WTC11 (cell line): ENCODE data around the gene USP37.

Source experiments
- AR ChIP-seq: fragments of 250-450 bp; sonication (Bioruptor Pico); IDR thresholded peaks from 2 replicates; pipeline ENCODE4 v1.9.0; 2021; ENCODE audit warnings: mild to moderate bottlenecking
- ATF2 ChIP-seq: sonication (generic); formaldehyde crosslinking; IDR thresholded peaks from 2 replicates; pipeline ENCODE4 v1.8.1; 2022; ENCODE audit warnings: low read depth, missing genetic modification reagents, borderline replicate concordance
- ATF3 ChIP-seq: sonication (generic); formaldehyde crosslinking; conservative IDR thresholded peaks from 2 replicates; pipeline ENCODE4 v1.8.1; 2022; ENCODE audit warnings: mild to moderate bottlenecking, missing genetic modification reagents
- CTCF ChIP-seq: fragments of 200-600 bp; IDR thresholded peaks from 2 replicates; pipeline ENCODE4 v1.8.0; 2022; ENCODE audit warnings: antibody characterized with exemption
- MAX ChIP-seq: sonication (generic); formaldehyde crosslinking; IDR thresholded peaks from 2 replicates; pipeline ENCODE4 v1.8.0; 2022; ENCODE audit warnings: mild to moderate bottlenecking, missing genetic modification reagents
- MXD4 ChIP-seq: fragments of 250-450 bp; sonication (Bioruptor Pico); IDR thresholded peaks from 2 replicates; pipeline ENCODE4 v1.8.0; 2021; ENCODE audit warnings: mild to moderate bottlenecking, moderate library complexity, borderline replicate concordance
- NFYB ChIP-seq: sonication (generic); formaldehyde crosslinking; conservative IDR thresholded peaks from 2 replicates; pipeline ENCODE4 v1.8.0; 2022; ENCODE audit warnings: low read depth, missing genetic modification reagents
- NR2C2 ChIP-seq: sonication (generic); formaldehyde crosslinking; IDR thresholded peaks from 2 replicates; pipeline ENCODE4 v1.8.0; 2022; ENCODE audit warnings: mild to moderate bottlenecking, missing genetic modification reagents
- NR3C1 ChIP-seq: sonication (generic); formaldehyde crosslinking; conservative IDR thresholded peaks from 2 replicates; pipeline ENCODE4 v1.8.1; 2023; ENCODE audit warnings: low read depth, mild to moderate bottlenecking, missing genetic modification reagents
- TP53 ChIP-seq: sonication (generic); formaldehyde crosslinking; IDR thresholded peaks from 2 replicates; pipeline ENCODE4 v1.8.1; 2023; ENCODE audit warnings: mild to moderate bottlenecking, missing genetic modification reagents
- ZBTB21 ChIP-seq: sonication (generic); formaldehyde crosslinking; IDR thresholded peaks from 2 replicates; pipeline ENCODE4 v1.8.1; 2023; ENCODE audit warnings: mild to moderate bottlenecking, missing genetic modification reagents, borderline replicate concordance
- ZBTB43 ChIP-seq: sonication (generic); formaldehyde crosslinking; IDR thresholded peaks from 2 replicates; pipeline ENCODE4 v1.8.1; 2023; ENCODE audit warnings: mild to moderate bottlenecking, missing genetic modification reagents
- ZNF138 ChIP-seq: sonication (generic); formaldehyde crosslinking; conservative IDR thresholded peaks from 2 replicates; pipeline ENCODE4 v1.8.1; 2022; ENCODE audit warnings: mild to moderate bottlenecking, moderate library complexity, missing genetic modification reagents

- TF ChIP-seq NR2C2 (CRISPR knock-in tag) (no peak), ATF3 (no peak), TP53 (CRISPR knock-in tag) (no peak), CTCF (no peak), ATF2 (no peak), MXD4 (CRISPR knock-in tag) (no peak), AR (CRISPR knock-in tag) (no peak), ZNF138 (CRISPR knock-in tag) (no peak), NR3C1 (CRISPR knock-in tag) (no peak), NFYB (CRISPR knock-in tag) (no peak), ZBTB21 (CRISPR knock-in tag) (no peak), ZBTB43 (CRISPR knock-in tag) (no peak), MAX (no peak)
Measured at GRCh38 chr2:218404351-218405085, 163.6 kb downstream of the USP37 start.
